Trophoblast cell (in vitro differentiated cells and primary cell): ENCODE data around the gene PLEKHA4.

Experiments
- DNase-seq, 2 donors: peaks; one replicate each; pipeline ENCODE4 v3.0.0-alpha.2; 2016
- H2AFZ ChIP-seq: 2 replicates; pipeline ENCODE4 v1.6.1; 2013; ENCODE audit warnings: low read length, moderate library complexity, mild to moderate bottlenecking; ENCODE audit not compliant: insufficient read depth, poor library complexity
- H2AK5ac ChIP-seq: 2 replicates; pipeline ENCODE4 v1.6.1; 2013; ENCODE audit warnings: mild to moderate bottlenecking, low read length
- H2BK120ac ChIP-seq: 2 replicates; pipeline ENCODE4 v1.6.1; 2013; ENCODE audit warnings: low read length, mild to moderate bottlenecking, moderate library complexity; ENCODE audit not compliant: insufficient read depth, poor library complexity
- H2BK12ac ChIP-seq: 2 replicates; pipeline ENCODE4 v1.6.1; 2013; ENCODE audit warnings: mild to moderate bottlenecking, low read length, moderate library complexity
- H2BK5ac ChIP-seq: 2 replicates; pipeline ENCODE4 v1.6.1; 2013; ENCODE audit warnings: low read length, low read depth, moderate library complexity, mild to moderate bottlenecking; ENCODE audit not compliant: poor library complexity
- H3K14ac ChIP-seq: 2 replicates; pipeline ENCODE4 v1.6.1; 2013; ENCODE audit warnings: mild to moderate bottlenecking, low read length
- H3K18ac ChIP-seq: 2 replicates; pipeline ENCODE4 v1.6.1; 2013; ENCODE audit warnings: mild to moderate bottlenecking, low read length
- H3K23ac ChIP-seq: 2 replicates; pipeline ENCODE4 v1.6.1; 2013; ENCODE audit warnings: low read length
- H3K27ac ChIP-seq: 2 replicates; pipeline ENCODE4 v1.5.1; 2013; ENCODE audit warnings: low read depth, mild to moderate bottlenecking, inconsistent platforms, low read length, moderate library complexity
- H3K27me3 ChIP-seq: 2 replicates; pipeline ENCODE4 v1.6.1; 2013; ENCODE audit warnings: inconsistent platforms, mild to moderate bottlenecking, low read length, moderate library complexity; ENCODE audit not compliant: insufficient read depth
- H3K36me3 ChIP-seq, 2 experiments: 1 replicate in 1 of 2; 2 replicates in 1 of 2; pipeline ENCODE4 v1.6.1; 2013; ENCODE audit warnings: low read length in 2 of 2, mild to moderate bottlenecking in 2 of 2, moderate library complexity in 1 of 2; ENCODE audit not compliant: insufficient read depth in 2 of 2, control insufficient read depth in 1 of 2
- H3K4ac ChIP-seq: 2 replicates; pipeline ENCODE4 v1.6.1; 2013; ENCODE audit warnings: low read depth, mild to moderate bottlenecking, low read length, moderate library complexity
- H3K4me1 ChIP-seq, 2 experiments: 1 replicate in 1 of 2; 2 replicates in 1 of 2; pipeline ENCODE4 v1.6.1; 2013; ENCODE audit warnings: low read length in 2 of 2, mild to moderate bottlenecking in 2 of 2, moderate library complexity in 1 of 2; ENCODE audit not compliant: insufficient read depth in 2 of 2, control insufficient read depth in 1 of 2
- H3K4me2 ChIP-seq: 2 replicates; pipeline ENCODE4 v1.6.1; 2013; ENCODE audit warnings: inconsistent platforms, mild to moderate bottlenecking, low read length, moderate library complexity
- H3K4me3 ChIP-seq: 2 replicates; pipeline ENCODE4 v1.5.1; 2013; ENCODE audit warnings: mild to moderate bottlenecking, low read depth, low read length, inconsistent platforms
- H3K79me1 ChIP-seq: one replicate; pipeline ENCODE4 v1.6.1; 2013; ENCODE audit warnings: low read length
- H3K79me2 ChIP-seq: 2 replicates; pipeline ENCODE4 v1.6.1; 2013; ENCODE audit warnings: low read length, mild to moderate bottlenecking; ENCODE audit not compliant: control insufficient read depth, insufficient read depth, poor library complexity
- H3K9ac ChIP-seq: 2 replicates; pipeline ENCODE4 v1.6.1; 2013; ENCODE audit warnings: mild to moderate bottlenecking, low read length
- H3K9me3 ChIP-seq: 2 replicates; pipeline ENCODE4 v1.6.1; 2013; ENCODE audit warnings: low read depth, mild to moderate bottlenecking, control low read depth, inconsistent platforms, low read length; ENCODE audit not compliant: insufficient read depth
- H4K12ac ChIP-seq: 2 replicates; pipeline ENCODE4 v1.6.1; 2013; ENCODE audit warnings: low read depth, mild to moderate bottlenecking, low read length, moderate library complexity
- H4K8ac ChIP-seq: 2 replicates; pipeline ENCODE4 v1.6.1; 2013; ENCODE audit warnings: low read depth, mild to moderate bottlenecking, low read length, moderate library complexity
- H4K91ac ChIP-seq: one replicate; pipeline ENCODE4 v1.6.1; 2013; ENCODE audit warnings: low read depth, mild to moderate bottlenecking, low read length, moderate library complexity
- WGBS: extraction: QIAGEN DNeasy Blood & Tissue Kit; methylation state at CpG from one replicate; pipeline ENCODE4 v1.1.7; 2013; ENCODE audit warnings: missing lambda C conversion rate; ENCODE audit not compliant: insufficient read length, insufficient coverage; ENCODE audit errors: extremely low coverage; 5-methylcytosine and 5-hydroxymethylcytosine counted together

Gene PLEKHA4

DNA sequence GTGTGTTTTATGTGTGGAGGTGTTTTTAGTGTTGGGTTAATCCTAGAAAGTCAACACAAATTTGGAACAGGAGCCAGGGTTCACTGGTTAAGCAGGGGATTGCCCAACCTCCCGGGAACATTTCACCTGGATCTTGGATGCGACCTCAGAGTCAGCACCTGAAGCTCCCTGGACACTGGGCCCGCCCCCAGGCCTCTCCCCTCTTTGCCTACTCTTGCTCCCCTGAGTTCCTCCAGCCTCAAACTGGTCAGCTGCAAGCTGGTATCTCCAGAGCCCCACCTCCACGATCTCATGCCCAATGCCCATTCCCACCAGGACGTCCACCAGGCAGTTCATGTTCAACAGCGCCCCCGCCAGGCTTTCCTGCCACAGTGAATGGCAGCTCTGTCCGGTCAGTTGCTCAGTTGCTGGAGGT lies 41.8 kb downstream of the PLEKHA4 start:
- Histone ChIP-seq H3K79me1 (no peaks in the 10 kb centered on the region), H3K4me2 (no peak overlapping the region), H2BK120ac (no peak overlapping the region), H2BK12ac (no peak overlapping the region), H2AFZ (no peak overlapping the region), H3K36me3 (peaks cover 8 to 12% of the 10 kb centered on the region in 2 experiments), H3K27me3 (no peaks in the 10 kb centered on the region), H4K91ac (no peak overlapping the region), H2BK5ac (no peak overlapping the region), H3K4me3 (no peak overlapping the region), H3K9me3 (peaks cover 3% of the 10 kb centered on the region), H3K9ac (no peak overlapping the region), H2AK5ac (no peak overlapping the region), H3K79me2 (no peaks in the 10 kb centered on the region), H3K18ac (no peak overlapping the region), H3K23ac (no peak overlapping the region), H3K4ac (no peak overlapping the region), H3K27ac (no peak overlapping the region), H4K12ac (no peak overlapping the region), H4K8ac (no peak overlapping the region), H3K4me1 (no peaks in the 10 kb centered on the region), H3K14ac (no peak overlapping the region)
- DNase-seq, result peak in 1 of 2 donors; percentile 9
- no CpG with 5 or more reads among the region's 8 CpGs for WGBS

DNA sequence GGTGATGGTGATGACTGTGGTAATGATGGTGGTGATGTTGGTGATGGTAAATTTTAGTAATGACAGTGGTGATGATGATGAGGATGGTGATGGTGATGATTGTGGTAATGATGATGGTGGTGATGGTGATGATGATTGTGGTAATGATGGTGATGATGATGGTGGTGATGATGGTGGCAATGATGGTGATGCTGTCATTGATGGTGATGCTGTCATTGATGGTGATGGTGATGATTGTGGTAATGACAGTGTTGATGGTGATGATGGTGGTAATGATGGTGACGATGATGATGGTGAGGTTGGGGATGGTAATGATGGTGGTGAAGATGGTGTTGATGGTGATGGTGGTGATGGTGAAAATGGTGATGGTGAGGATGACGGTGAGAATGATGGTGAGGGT lies 45.9 kb downstream of the PLEKHA4 start:
- Histone ChIP-seq H4K91ac (no peak overlapping the region), H3K9ac (no peak overlapping the region), H3K79me1 (no peaks in the 10 kb centered on the region), H3K14ac (no peak overlapping the region), H3K27me3 (no peaks in the 10 kb centered on the region), H2BK5ac (no peak overlapping the region), H3K27ac (no peak overlapping the region), H4K12ac (no peak overlapping the region), H3K36me3 (no peaks in the 10 kb centered on the region), H3K9me3 (peaks cover 5% of the 10 kb centered on the region), H3K4ac (no peak overlapping the region), H3K4me3 (no peak overlapping the region), H2BK12ac (no peak overlapping the region), H4K8ac (no peak overlapping the region), H2AK5ac (no peak overlapping the region), H2BK120ac (no peak overlapping the region), H2AFZ (no peak overlapping the region), H3K23ac (no peak overlapping the region), H3K4me1 (no peaks in the 10 kb centered on the region), H3K18ac (no peak overlapping the region), H3K79me2 (no peaks in the 10 kb centered on the region), H3K4me2 (no peak overlapping the region)
- DNase-seq, result no peak
- WGBS, result 100% methylated on average over 2 of the region's 2 CpGs

DNA sequence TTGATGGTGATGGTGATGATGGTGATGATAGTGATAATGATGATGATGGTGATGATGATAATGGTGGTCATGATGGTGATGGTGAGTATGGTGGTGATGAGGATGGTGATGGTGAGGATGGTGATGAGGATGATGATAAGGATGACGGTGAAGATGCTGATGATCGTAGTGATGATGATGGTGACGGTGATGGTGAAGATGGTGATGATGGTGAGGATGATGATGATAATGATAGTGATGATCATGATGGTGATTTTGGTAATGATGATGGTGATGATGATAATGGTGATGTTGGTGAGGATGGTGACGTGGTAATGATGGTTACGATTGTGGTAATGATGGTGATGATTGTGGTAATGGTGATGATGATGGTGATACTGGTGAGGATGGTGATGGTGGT lies 46.8 kb downstream of the PLEKHA4 start:
- H2BK120ac ChIP-seq, result no peak overlapping the region
- no peak overlapping the region for H2AK5ac ChIP-seq
- H3K4me1 ChIP-seq, result no peaks in the 10 kb centered on the region
- H3K4me2 ChIP-seq, result no peak overlapping the region
- no peaks in the 10 kb centered on the region for H3K27me3 ChIP-seq
- H3K9me3 ChIP-seq, result peaks cover 5% of the 10 kb centered on the region
- 100% methylated on average over 4 of the region's 5 CpGs for WGBS
- no peaks in the 10 kb centered on the region for H3K79me1 ChIP-seq
- no peak overlapping the region for H3K18ac ChIP-seq
- no peak overlapping the region for H3K9ac ChIP-seq
- no peak overlapping the region for H2BK12ac ChIP-seq
- H3K23ac ChIP-seq, result no peak overlapping the region
- no peak overlapping the region for H3K14ac ChIP-seq
- H3K79me2 ChIP-seq, result no peaks in the 10 kb centered on the region
- no peak overlapping the region for H2AFZ ChIP-seq
- no peak overlapping the region for H4K12ac ChIP-seq
- H3K4me3 ChIP-seq, result no peak overlapping the region
- no peaks in the 10 kb centered on the region for H3K36me3 ChIP-seq
- H3K27ac ChIP-seq, result no peak overlapping the region
- H4K91ac ChIP-seq, result no peak overlapping the region
- no peak for DNase-seq
- H3K4ac ChIP-seq, result no peak overlapping the region
- H2BK5ac ChIP-seq, result no peak overlapping the region
- H4K8ac ChIP-seq, result no peak overlapping the region

- H3K79me1 ChIP-seq, result no peaks in the 10 kb centered on the region
- H2AFZ ChIP-seq, result no peak overlapping the region
- no peaks in the 10 kb centered on the region for H3K4me1 ChIP-seq
- no peak overlapping the region for H4K12ac ChIP-seq
- WGBS, result no CpG with 5 or more reads among the region's 4 CpGs
- H3K27me3 ChIP-seq, result no peaks in the 10 kb centered on the region
- no peaks in the 10 kb centered on the region for H3K79me2 ChIP-seq
- no peak overlapping the region for H3K23ac ChIP-seq
- H3K4ac ChIP-seq, result no peak overlapping the region
- DNase-seq, result peak in 1 of 2 donors; percentile 42
- H2BK120ac ChIP-seq, result no peak overlapping the region
- H2BK12ac ChIP-seq, result no peak overlapping the region
- H2AK5ac ChIP-seq, result no peak overlapping the region
- H4K91ac ChIP-seq, result no peak overlapping the region
- no peak overlapping the region for H2BK5ac ChIP-seq
- no peak overlapping the region for H3K4me2 ChIP-seq
- H3K9ac ChIP-seq, result no peak overlapping the region
- H3K27ac ChIP-seq, result no peak overlapping the region
- no peaks in the 10 kb centered on the region for H3K36me3 ChIP-seq
- H4K8ac ChIP-seq, result no peak overlapping the region
- no peak overlapping the region for H3K4me3 ChIP-seq
- H3K14ac ChIP-seq, result no peak overlapping the region
- H3K9me3 ChIP-seq, result peaks cover 5% of the 10 kb centered on the region
- H3K18ac ChIP-seq, result no peak overlapping the region
Observed at GRCh38 chr19:48819366-48819816, 49.0 kb downstream of the PLEKHA4 start.
